ENCODE data around the gene SPCS3.
"Not testable (repeated sequence)": the region's sequence is repeated elsewhere in the genome, so short reads cannot be mapped to it uniquely, and the experiment has no call there.

The SPCS3 gene

GRCh38 chr4:176289561-176289960, 30.2 kb upstream of the SPCS3 start:
- no peak overlapping the region for H3K4me2 ChIP-seq (ENCODE audit: low read length)
- no peaks in the 10 kb centered on the region for H3K4me1 ChIP-seq (ENCODE audit: control insufficient read depth, insufficient read depth, low read length)
- no peaks in the 10 kb centered on the region for H3K9me3 ChIP-seq (replicated peaks; ENCODE audit: low read length)
- no peak overlapping the region for H3K9ac ChIP-seq (ENCODE audit: low read depth, low read length)
- H3K36me3 ChIP-seq (ENCODE audit: insufficient read depth, low read length) = no peaks in the 10 kb centered on the region
- H3K27me3 ChIP-seq (ENCODE audit: control insufficient read depth, insufficient read depth, low read length) = no peaks in the 10 kb centered on the region
- H3K4me3 ChIP-seq (ENCODE audit: low read length) = no peak overlapping the region

GRCh38 chr4:176290520-176290919, 29.2 kb upstream of the SPCS3 start:
- no peaks in the 10 kb centered on the region for H3K4me1 ChIP-seq (ENCODE audit: control insufficient read depth, insufficient read depth, low read length)
- no peak overlapping the region for H3K4me3 ChIP-seq (ENCODE audit: low read length)
- H3K36me3 ChIP-seq (ENCODE audit: insufficient read depth, low read length) = no peaks in the 10 kb centered on the region
- no peaks in the 10 kb centered on the region for H3K9me3 ChIP-seq (replicated peaks; ENCODE audit: low read length)
- no peaks in the 10 kb centered on the region for H3K27me3 ChIP-seq (ENCODE audit: control insufficient read depth, insufficient read depth, low read length)
- no peak overlapping the region for H3K4me2 ChIP-seq (ENCODE audit: low read length)
- no peak overlapping the region for H3K9ac ChIP-seq (ENCODE audit: low read depth, low read length)

- Histone ChIP-seq H3K4me2 (ENCODE audit: low read length) (no peak overlapping the region), H3K9ac (ENCODE audit: low read depth, low read length) (no peak overlapping the region), H3K36me3 (ENCODE audit: insufficient read depth, low read length) (no peaks in the 10 kb centered on the region), H3K4me1 (ENCODE audit: control insufficient read depth, insufficient read depth, low read length) (no peaks in the 10 kb centered on the region), H3K9me3 (replicated peaks; ENCODE audit: low read length) (no peaks in the 10 kb centered on the region), H3K27me3 (ENCODE audit: control insufficient read depth, insufficient read depth, low read length) (no peaks in the 10 kb centered on the region), H3K4me3 (ENCODE audit: low read length) (no peak overlapping the region)
Measured at GRCh38 chr4:176291748-176292147, 28.0 kb upstream of the SPCS3 start.

GRCh38 chr4:176292920-176293319, 26.8 kb upstream of the SPCS3 start:
- no peak overlapping the region for H3K4me3 ChIP-seq (ENCODE audit: low read length)
- H3K36me3 ChIP-seq (ENCODE audit: insufficient read depth, low read length) = no peaks in the 10 kb centered on the region
- H3K4me2 ChIP-seq (ENCODE audit: low read length) = no peak overlapping the region
- no peaks in the 10 kb centered on the region for H3K27me3 ChIP-seq (ENCODE audit: control insufficient read depth, insufficient read depth, low read length)
- H3K9me3 ChIP-seq (replicated peaks; ENCODE audit: low read length) = no peaks in the 10 kb centered on the region
- H3K4me1 ChIP-seq (ENCODE audit: control insufficient read depth, insufficient read depth, low read length) = no peaks in the 10 kb centered on the region
- H3K9ac ChIP-seq (ENCODE audit: low read depth, low read length) = no peak overlapping the region

DNA sequence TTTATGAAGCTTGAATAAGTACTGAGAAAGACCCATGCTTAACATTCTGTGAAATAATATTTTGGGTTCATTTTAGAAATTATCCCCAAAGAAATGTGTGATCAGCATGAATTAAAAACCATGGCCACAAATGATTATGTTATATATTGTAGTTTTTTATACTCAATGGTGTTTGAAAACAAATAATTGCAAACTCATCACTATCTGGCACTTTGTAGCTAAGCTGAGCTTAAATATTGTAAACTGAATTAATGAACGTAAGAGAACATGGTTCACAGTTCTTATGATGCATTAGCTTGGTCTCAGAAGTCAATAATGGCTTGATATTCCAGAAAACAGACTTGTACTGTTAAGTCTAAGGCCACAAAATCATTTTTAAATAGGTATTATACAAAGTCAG, 26.1 kb upstream of the SPCS3 start:
- Histone ChIP-seq H3K27me3 (ENCODE audit: control insufficient read depth, insufficient read depth, low read length) (no peaks in the 10 kb centered on the region), H3K4me2 (ENCODE audit: low read length) (no peak overlapping the region), H3K36me3 (ENCODE audit: insufficient read depth, low read length) (no peaks in the 10 kb centered on the region), H3K4me1 (ENCODE audit: control insufficient read depth, insufficient read depth, low read length) (no peaks in the 10 kb centered on the region), H3K9me3 (replicated peaks; ENCODE audit: low read length) (no peaks in the 10 kb centered on the region), H3K9ac (ENCODE audit: low read depth, low read length) (no peak overlapping the region), H3K4me3 (ENCODE audit: low read length) (no peak overlapping the region)

GRCh38 chr4:176295907-176296306, 23.9 kb upstream of the SPCS3 start:
- not testable (repeated sequence) for H3K4me2 ChIP-seq (ENCODE audit: low read length); H3K9ac ChIP-seq (ENCODE audit: low read depth, low read length); H3K9me3 ChIP-seq (replicated peaks; ENCODE audit: low read length); H3K27me3 ChIP-seq (ENCODE audit: control insufficient read depth, insufficient read depth, low read length); H3K4me1 ChIP-seq (ENCODE audit: control insufficient read depth, insufficient read depth, low read length); H3K4me3 ChIP-seq (ENCODE audit: low read length); H3K36me3 ChIP-seq (ENCODE audit: insufficient read depth, low read length)

DNA sequence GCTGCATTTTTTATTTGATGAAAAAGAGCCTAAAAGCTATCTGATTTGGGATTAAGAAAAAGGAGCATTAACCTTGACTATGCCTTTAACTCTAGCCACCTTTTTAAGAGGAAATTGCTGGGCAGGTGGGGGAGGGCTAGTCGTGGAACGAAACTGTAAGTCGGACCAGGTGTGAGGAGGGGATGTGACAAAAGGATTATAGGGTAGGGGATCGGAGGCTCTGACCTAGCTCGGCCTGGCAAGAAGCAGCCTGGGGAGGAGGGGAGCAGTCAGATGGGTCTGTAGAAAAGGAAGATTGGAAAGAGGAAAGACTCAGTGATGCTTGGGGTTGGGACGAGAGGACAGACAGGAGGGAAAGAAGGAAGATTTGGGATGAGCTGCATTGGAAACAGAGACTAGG, 21.1 kb upstream of the SPCS3 start:
- Histone ChIP-seq H3K4me2 (ENCODE audit: low read length) (no peak overlapping the region), H3K4me3 (ENCODE audit: low read length) (no peak overlapping the region), H3K9me3 (replicated peaks; ENCODE audit: low read length) (no peaks in the 10 kb centered on the region), H3K4me1 (ENCODE audit: control insufficient read depth, insufficient read depth, low read length) (peaks cover 11% of the 10 kb centered on the region), H3K36me3 (ENCODE audit: insufficient read depth, low read length) (no peaks in the 10 kb centered on the region), H3K9ac (ENCODE audit: low read depth, low read length) (no peak overlapping the region), H3K27me3 (ENCODE audit: control insufficient read depth, insufficient read depth, low read length) (no peaks in the 10 kb centered on the region)

GRCh38 chr4:176300036-176300435, 19.7 kb upstream of the SPCS3 start:
- Histone ChIP-seq H3K36me3 (ENCODE audit: insufficient read depth, low read length) (no peaks in the 10 kb centered on the region), H3K4me1 (ENCODE audit: control insufficient read depth, insufficient read depth, low read length) (peaks cover 11% of the 10 kb centered on the region), H3K9ac (ENCODE audit: low read depth, low read length) (no peak overlapping the region)

DNA sequence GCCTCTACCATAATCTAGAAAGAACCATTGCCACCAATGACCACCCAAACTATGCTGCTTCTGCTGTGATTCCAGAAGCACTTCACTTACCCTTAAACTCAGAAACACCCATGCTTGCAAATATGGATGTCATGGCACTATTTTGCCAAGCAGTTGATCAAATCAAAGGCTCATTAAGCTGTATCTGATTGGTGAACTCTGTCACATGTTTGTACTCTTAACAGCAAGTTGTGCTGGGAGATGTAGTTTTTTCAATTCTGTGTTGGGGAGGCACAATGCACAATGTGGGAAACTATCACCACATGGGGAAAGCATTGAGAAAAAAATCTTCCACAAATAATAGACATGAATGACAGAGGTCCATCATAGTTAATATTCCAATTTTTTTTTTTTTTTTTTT, 19.2 kb upstream of the SPCS3 start:
- no peaks in the 10 kb centered on the region for H3K27me3 ChIP-seq (ENCODE audit: control insufficient read depth, insufficient read depth, low read length)
- H3K4me1 ChIP-seq (ENCODE audit: control insufficient read depth, insufficient read depth, low read length) = peaks cover 11% of the 10 kb centered on the region
- H3K9ac ChIP-seq (ENCODE audit: low read depth, low read length) = no peak overlapping the region
- no peak overlapping the region for H3K4me2 ChIP-seq (ENCODE audit: low read length)
- H3K9me3 ChIP-seq (replicated peaks; ENCODE audit: low read length) = no peaks in the 10 kb centered on the region
- H3K4me3 ChIP-seq (ENCODE audit: low read length) = no peak overlapping the region
- no peaks in the 10 kb centered on the region for H3K36me3 ChIP-seq (ENCODE audit: insufficient read depth, low read length)

More at GRCh38 chr4:176300036-176300435, 19.7 kb upstream of the SPCS3 start:
- no peaks in the 10 kb centered on the region for H3K27me3 ChIP-seq (ENCODE audit: control insufficient read depth, insufficient read depth, low read length)
- H3K9me3 ChIP-seq (replicated peaks; ENCODE audit: low read length) = no peaks in the 10 kb centered on the region
- no peak overlapping the region for H3K4me3 ChIP-seq (ENCODE audit: low read length)
- no peak overlapping the region for H3K4me2 ChIP-seq (ENCODE audit: low read length)

GRCh38 chr4:176302283-176303275, 17.2 kb upstream of the SPCS3 start:
- Histone ChIP-seq H3K9ac (ENCODE audit: low read depth, low read length) (no peak overlapping the region), H3K4me2 (ENCODE audit: low read length) (peak overlapping the region; percentile 39), H3K4me3 (ENCODE audit: low read length) (no peak overlapping the region)

DNA sequence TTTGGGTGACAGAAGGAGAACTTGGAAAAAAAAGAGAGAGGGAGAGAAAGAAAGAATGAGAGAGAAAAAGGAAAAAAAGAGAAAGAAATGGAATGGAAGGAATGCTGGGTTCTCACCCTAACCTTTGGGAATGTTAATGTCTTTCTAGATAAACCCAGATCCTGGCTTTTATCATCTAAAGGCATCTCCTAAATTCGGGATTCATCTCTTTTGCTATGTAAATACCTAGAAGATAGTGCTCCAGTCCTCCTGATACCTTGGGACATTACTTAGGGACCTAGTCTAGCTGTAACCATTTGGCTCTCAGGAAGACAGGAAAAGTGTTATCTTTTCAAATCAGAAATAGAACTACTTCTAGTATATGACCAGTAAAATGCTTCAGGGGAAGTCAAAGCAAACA, 15.8 kb upstream of the SPCS3 start:
- no peak overlapping the region for H3K4me2 ChIP-seq (ENCODE audit: low read length)
- no peaks in the 10 kb centered on the region for H3K36me3 ChIP-seq (ENCODE audit: insufficient read depth, low read length)
- H3K4me1 ChIP-seq (ENCODE audit: control insufficient read depth, insufficient read depth, low read length) = peaks cover 11% of the 10 kb centered on the region
- H3K9me3 ChIP-seq (replicated peaks; ENCODE audit: low read length) = no peaks in the 10 kb centered on the region
- H3K9ac ChIP-seq (ENCODE audit: low read depth, low read length) = no peak overlapping the region
- no peaks in the 10 kb centered on the region for H3K27me3 ChIP-seq (ENCODE audit: control insufficient read depth, insufficient read depth, low read length)
- no peak overlapping the region for H3K4me3 ChIP-seq (ENCODE audit: low read length)

More at GRCh38 chr4:176302283-176303275, 17.2 kb upstream of the SPCS3 start:
- Histone ChIP-seq H3K27me3 (ENCODE audit: control insufficient read depth, insufficient read depth, low read length) (no peaks in the 10 kb centered on the region), H3K9me3 (replicated peaks; ENCODE audit: low read length) (no peaks in the 10 kb centered on the region), H3K36me3 (ENCODE audit: insufficient read depth, low read length) (no peaks in the 10 kb centered on the region), H3K4me1 (ENCODE audit: control insufficient read depth, insufficient read depth, low read length) (peaks cover 11% of the 10 kb centered on the region)

All from skeletal muscle satellite cell (primary cell).